Caco-2 (cell line): ENCODE measurements around the gene ARHGEF4. TPM values are rescaled to one million over a fixed set of nuclear protein-coding genes. Genes with fewer than 3 reads are reported as not detected.

ENCODE experiments used
- BruUV-seq: library from RNA; stranded (reverse); fragments of 400-500 nt; replicated peaks from 2 replicates; lab custom pipeline; 2021; lab: Mats Ljungman, UMichigan
- CTCF ChIA-PET: fragments of 300-600 bp; sonication (Branson Sonifier 250); formaldehyde crosslinking; loops from one replicate; lab custom pipeline; 2022; ENCODE audit warnings: antibody characterized with exemption; lab: Charles Lee
- POLR2A ChIA-PET: fragments of 300-600 bp; sonication (Branson Sonifier 250); formaldehyde crosslinking; loops from one replicate; lab custom pipeline; 2022; ENCODE audit warnings: antibody characterized with exemption; lab: Charles Lee
- DNase-seq, 2 experiments: peaks; one replicate each; pipeline versions ENCODE4 v3.0.0 to v3.0.0-alpha.2; 2020 to 2022
- H3K27me3 ChIP-seq: replicated peaks from 2 replicates; pipeline ENCODE4 v1.6.0; 2011; ENCODE audit warnings: low read length; ENCODE audit not compliant: control insufficient read depth, insufficient read depth
- H3K36me3 ChIP-seq: 2 replicates; pipeline ENCODE4 v1.5.1; 2011; ENCODE audit warnings: low read length; ENCODE audit not compliant: control insufficient read depth, insufficient read depth
- H3K4me1 ChIP-seq: fragments of 250-450 bp; sonication (Bioruptor Pico); 2 replicates; pipeline ENCODE4 v1.5.1; 2020; ENCODE audit warnings: mild to moderate bottlenecking
- H3K4me3 ChIP-seq: 2 replicates; pipeline ENCODE4 v1.5.1; 2011; ENCODE audit warnings: low read depth, mild to moderate bottlenecking, control low read depth, low read length
- H3K9me3 ChIP-seq: fragments of 250-450 bp; sonication (Bioruptor Pico); 2 replicates; pipeline ENCODE4 v1.5.1; 2020; ENCODE audit warnings: mild to moderate bottlenecking, moderate library complexity
- H3K27ac Mint-ChIP-seq: one replicate; pipeline ENCODE4 v1.8.0; 2022; ENCODE audit warnings: mixed read lengths; ENCODE audit not compliant: unreplicated experiment
- H3K27me3 Mint-ChIP-seq: one replicate; pipeline ENCODE4 v1.8.0; 2022; ENCODE audit warnings: mixed read lengths; ENCODE audit not compliant: insufficient read depth, unreplicated experiment
- H3K36me3 Mint-ChIP-seq: one replicate; pipeline ENCODE4 v1.8.0; 2022; ENCODE audit warnings: mild to moderate bottlenecking, mixed read lengths; ENCODE audit not compliant: insufficient read depth, unreplicated experiment
- H3K4me1 Mint-ChIP-seq: one replicate; pipeline ENCODE4 v1.8.0; 2022; ENCODE audit warnings: low read depth, mixed read lengths; ENCODE audit not compliant: unreplicated experiment
- H3K4me3 Mint-ChIP-seq: one replicate; pipeline ENCODE4 v1.8.0; 2022; ENCODE audit warnings: mild to moderate bottlenecking, moderate library complexity, mixed read lengths; ENCODE audit not compliant: unreplicated experiment
- H3K9me3 Mint-ChIP-seq: one replicate; pipeline ENCODE4 v1.8.0; 2022; ENCODE audit warnings: mixed read lengths; ENCODE audit not compliant: unreplicated experiment
- intact Hi-C: fragments of 100-400 bp; cut with micrococcal nuclease; formaldehyde crosslinking; loops from one replicate; pipeline ENCODE4 v1.10.0; 2022; ENCODE audit not compliant: unreplicated experiment
- total RNA-seq: library from RNA; stranded (reverse); gene quantifications from 2 replicates; pipeline ENCODE4 v1.2.3, GENCODE V29; 2022
- TF ChIP-seq, protein P1 (sequence below), 2 experiments: fragments of 200-600 bp in 1 of 2; IDR thresholded peaks; 1 replicate in 1 of 2; 2 replicates in 1 of 2; pipeline versions ENCODE4 v1.5.1 to v1.8.0; 2011 to 2022; ENCODE audit warnings: antibody characterized with exemption in 1 of 2, control low read depth in 1 of 2, inconsistent platforms in 1 of 2, low read depth in 1 of 2, low read length in 1 of 2, mild to moderate bottlenecking in 1 of 2, moderate library complexity in 1 of 2; ENCODE audit not compliant: insufficient read depth in 1 of 2, severe bottlenecking in 1 of 2, unreplicated experiment in 1 of 2

The ARHGEF4 gene
- total RNA-seq, 1 experiment from 2014 or later: 1.8 TPM

DNA sequence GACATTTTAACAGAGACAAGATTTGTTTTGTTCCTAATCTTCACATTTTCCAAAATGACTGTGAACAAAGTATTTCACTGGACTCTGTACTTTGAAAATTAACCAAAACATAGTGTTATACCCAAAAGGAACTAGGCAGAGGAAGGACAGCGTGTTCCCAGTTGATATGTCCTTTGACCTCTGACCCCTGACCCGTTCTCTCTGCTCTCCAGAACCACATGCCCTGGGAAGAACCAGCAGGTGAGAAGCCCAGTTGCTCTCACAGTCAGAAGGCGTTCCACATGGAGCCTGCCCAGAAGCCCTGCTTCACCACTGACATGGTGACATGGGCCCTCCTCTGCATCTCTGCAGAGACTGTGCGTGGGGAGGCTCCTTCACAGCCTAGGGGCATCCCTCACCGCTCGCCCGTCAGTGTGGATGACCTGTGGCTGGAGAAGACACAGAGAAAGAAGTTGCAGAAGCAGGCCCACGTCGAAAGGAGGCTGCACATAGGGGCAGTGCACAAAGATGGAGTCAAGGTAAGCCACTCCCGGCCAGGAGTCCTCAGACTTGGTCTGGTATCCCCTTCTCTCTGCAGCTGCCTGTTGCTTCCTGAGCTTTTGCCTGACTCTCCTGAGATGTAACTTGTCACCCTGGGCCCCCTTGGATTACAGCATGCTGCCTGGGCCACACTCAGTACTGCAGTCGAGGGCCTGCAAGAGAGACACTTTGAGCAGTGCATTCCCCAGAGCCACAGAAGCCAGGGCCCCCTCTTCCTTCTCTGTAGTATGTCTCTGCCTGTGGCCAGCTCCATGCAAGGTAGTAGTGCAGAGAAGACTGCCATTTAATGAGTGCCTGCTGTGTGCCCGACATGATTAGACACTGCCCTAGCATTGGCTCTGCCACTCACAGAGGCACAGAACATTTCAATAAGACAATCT is 94.3 kb downstream of the ARHGEF4 start:
- Mint-ChIP-seq H3K27ac (no peak overlapping the region), H3K27me3 (peaks cover 3% of the 10 kb centered on the region), H3K9me3 (peaks cover 15% of the 10 kb centered on the region), H3K36me3 (no peaks in the 10 kb centered on the region), H3K4me1 (no peaks in the 10 kb centered on the region), H3K4me3 (no peak overlapping the region)
- DNase-seq: no peak
- 0 out of 2 replicates have a peak, but pooled peaks cover 5% of the 10 kb centered on the region for H3K4me1 ChIP-seq
- no peaks in the 10 kb centered on the region for H3K27me3 ChIP-seq
- TF ChIP-seq, protein P1, sequence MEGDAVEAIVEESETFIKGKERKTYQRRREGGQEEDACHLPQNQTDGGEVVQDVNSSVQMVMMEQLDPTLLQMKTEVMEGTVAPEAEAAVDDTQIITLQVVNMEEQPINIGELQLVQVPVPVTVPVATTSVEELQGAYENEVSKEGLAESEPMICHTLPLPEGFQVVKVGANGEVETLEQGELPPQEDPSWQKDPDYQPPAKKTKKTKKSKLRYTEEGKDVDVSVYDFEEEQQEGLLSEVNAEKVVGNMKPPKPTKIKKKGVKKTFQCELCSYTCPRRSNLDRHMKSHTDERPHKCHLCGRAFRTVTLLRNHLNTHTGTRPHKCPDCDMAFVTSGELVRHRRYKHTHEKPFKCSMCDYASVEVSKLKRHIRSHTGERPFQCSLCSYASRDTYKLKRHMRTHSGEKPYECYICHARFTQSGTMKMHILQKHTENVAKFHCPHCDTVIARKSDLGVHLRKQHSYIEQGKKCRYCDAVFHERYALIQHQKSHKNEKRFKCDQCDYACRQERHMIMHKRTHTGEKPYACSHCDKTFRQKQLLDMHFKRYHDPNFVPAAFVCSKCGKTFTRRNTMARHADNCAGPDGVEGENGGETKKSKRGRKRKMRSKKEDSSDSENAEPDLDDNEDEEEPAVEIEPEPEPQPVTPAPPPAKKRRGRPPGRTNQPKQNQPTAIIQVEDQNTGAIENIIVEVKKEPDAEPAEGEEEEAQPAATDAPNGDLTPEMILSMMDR (IDR thresholded peaks at IDR 0.05; ENCODE audit: insufficient read depth in 1 of 2, low read depth in 1 of 2, low read length in 1 of 2, severe bottlenecking in 1 of 2, unreplicated experiment in 1 of 2): no peak
- H3K4me3 ChIP-seq: no peak overlapping the region
- ChIA-PET POLR2A (no interaction called here), CTCF (no interaction called here)
- H3K9me3 ChIP-seq: peaks cover under 1% of the 10 kb centered on the region
- H3K36me3 ChIP-seq: no peaks in the 10 kb centered on the region
- intact Hi-C loops: no loop called here
- no TSS peak for BruUV-seq

DNA sequence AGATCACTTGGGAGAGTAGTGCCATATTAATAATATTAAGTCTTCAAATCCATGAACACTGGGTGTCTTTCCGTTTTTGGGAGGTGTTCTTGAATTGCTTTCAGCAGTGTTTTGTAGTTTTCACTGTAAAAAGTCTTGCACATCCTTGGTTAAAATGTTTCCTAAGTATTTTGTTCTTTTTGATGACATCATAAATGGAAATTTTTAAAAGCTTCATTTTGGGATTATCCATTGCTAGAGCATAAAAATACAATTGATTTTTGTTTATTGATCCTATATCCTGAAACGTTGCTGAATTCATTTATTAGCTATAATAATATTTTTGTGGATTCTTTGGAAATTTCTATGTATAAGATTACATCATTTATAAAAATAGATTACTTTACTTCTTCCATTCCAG is 96.8 kb downstream of the ARHGEF4 start:
- Histone ChIP-seq H3K4me1 (no peaks in the 10 kb centered on the region), H3K27me3 (no peaks in the 10 kb centered on the region), H3K9me3 (peaks cover 11% of the 10 kb centered on the region), H3K36me3 (no peaks in the 10 kb centered on the region), H3K4me3 (no peak overlapping the region)
- ChIA-PET CTCF (no interaction called here), POLR2A (no interaction called here)
- TF ChIP-seq, protein P1 (IDR thresholded peaks at IDR 0.05; ENCODE audit: insufficient read depth in 1 of 2, low read depth in 1 of 2, low read length in 1 of 2, severe bottlenecking in 1 of 2, unreplicated experiment in 1 of 2): no peak
- Mint-ChIP-seq H3K9me3 (peaks cover 25% of the 10 kb centered on the region), H3K27me3 (peaks cover 3% of the 10 kb centered on the region), H3K36me3 (no peaks in the 10 kb centered on the region), H3K4me1 (no peaks in the 10 kb centered on the region), H3K4me3 (no peak overlapping the region), H3K27ac (no peak overlapping the region)
- no TSS peak for BruUV-seq
- intact Hi-C loops: no loop called here
- no peak for DNase-seq

DNA sequence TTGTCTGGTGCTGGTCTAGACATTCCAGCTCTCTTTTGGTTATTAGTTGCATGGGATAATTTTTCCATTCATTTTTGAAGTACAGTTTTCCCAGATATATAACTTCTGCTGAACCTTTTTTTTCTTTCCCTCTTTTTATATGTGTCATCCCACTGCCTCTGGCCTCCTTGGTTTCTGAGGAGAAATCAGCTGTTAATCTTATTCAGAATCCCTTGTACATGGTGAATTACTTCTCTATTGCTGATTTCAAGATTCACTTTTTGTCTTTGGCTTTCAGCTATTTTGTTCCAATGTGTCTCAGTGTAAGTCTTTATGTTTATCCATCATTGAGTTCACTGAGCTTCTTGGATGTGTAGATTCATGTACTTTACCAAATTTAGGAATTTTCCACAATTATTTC is 99.7 kb downstream of the ARHGEF4 start:
- CTCF ChIA-PET: no interaction called here
- TF ChIP-seq, protein P1 (IDR thresholded peaks at IDR 0.05; ENCODE audit: insufficient read depth in 1 of 2, low read depth in 1 of 2, low read length in 1 of 2, severe bottlenecking in 1 of 2, unreplicated experiment in 1 of 2): no peak
- no peak overlapping the region for H3K4me3 ChIP-seq
- Mint-ChIP-seq H3K4me1 (no peaks in the 10 kb centered on the region), H3K36me3 (no peaks in the 10 kb centered on the region), H3K9me3 (peaks cover 34% of the 10 kb centered on the region), H3K27ac (no peak overlapping the region), H3K27me3 (peaks cover 7% of the 10 kb centered on the region), H3K4me3 (no peak overlapping the region)
- H3K36me3 ChIP-seq: no peaks in the 10 kb centered on the region
- no peak for DNase-seq
- no TSS peak for BruUV-seq
- H3K27me3 ChIP-seq: no peaks in the 10 kb centered on the region
- peaks cover 11% of the 10 kb centered on the region for H3K9me3 ChIP-seq
- POLR2A ChIA-PET: no interaction called here
- no peaks in the 10 kb centered on the region for H3K4me1 ChIP-seq
- intact Hi-C loops: no loop called here
